ENCODE data around the gene TBX18.

TBX18 gene

DNA sequence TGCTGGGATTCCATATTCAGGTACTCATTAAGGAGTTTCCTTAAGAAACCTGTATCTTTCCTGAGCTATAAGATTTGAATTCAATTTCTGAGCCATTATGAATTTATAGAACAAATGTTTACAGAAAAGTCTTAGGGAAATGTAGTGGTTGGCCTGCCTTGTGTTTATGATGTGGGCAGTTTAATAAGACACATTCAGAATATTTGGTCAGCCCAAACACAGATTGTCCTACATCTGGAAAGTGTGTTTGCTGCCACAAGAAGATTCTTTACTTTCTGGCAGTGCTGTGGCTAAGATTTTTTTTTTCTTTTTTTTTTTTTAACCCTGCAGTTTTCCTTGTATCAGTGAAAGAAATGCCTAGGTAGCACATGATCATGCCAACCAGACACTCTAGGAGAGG lies 15.2 kb downstream of the TBX18 start:
- no peaks in the 10 kb centered on the region for H3K36me3 ChIP-seq (ENCODE audit: insufficient read depth, low read length)
- no peak overlapping the region for H3K9ac ChIP-seq (ENCODE audit: low read depth, low read length)
- H3K4me1 ChIP-seq (ENCODE audit: insufficient read depth, low read length): no peaks in the 10 kb centered on the region
- no peaks in the 10 kb centered on the region for H3K9me3 ChIP-seq (ENCODE audit: control insufficient read depth, insufficient read depth, low read length)

DNA sequence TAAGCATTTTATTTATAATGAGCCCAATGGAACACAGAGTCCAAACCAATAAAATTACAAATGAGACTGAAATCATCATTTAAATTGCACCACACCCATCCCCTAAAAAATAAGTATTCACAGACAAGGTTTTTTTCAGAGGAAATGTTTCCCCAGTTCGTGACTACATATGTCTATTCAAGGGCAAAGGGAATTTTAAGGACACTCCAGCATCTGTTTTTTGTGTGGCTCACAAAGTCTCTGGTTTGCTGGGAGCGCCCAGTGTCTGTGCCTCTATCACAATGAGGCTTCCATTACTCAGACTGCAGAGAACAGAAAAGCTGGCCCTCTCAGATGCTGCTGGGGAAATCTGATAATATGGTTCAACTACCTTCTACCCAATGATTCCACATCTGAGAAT lies 16.0 kb downstream of the TBX18 start:
- H3K4me1 ChIP-seq (ENCODE audit: insufficient read depth, low read length): no peaks in the 10 kb centered on the region
- no peaks in the 10 kb centered on the region for H3K9me3 ChIP-seq (ENCODE audit: control insufficient read depth, insufficient read depth, low read length)
- no peaks in the 10 kb centered on the region for H3K36me3 ChIP-seq (ENCODE audit: insufficient read depth, low read length)
- H3K9ac ChIP-seq (ENCODE audit: low read depth, low read length): no peak overlapping the region

DNA sequence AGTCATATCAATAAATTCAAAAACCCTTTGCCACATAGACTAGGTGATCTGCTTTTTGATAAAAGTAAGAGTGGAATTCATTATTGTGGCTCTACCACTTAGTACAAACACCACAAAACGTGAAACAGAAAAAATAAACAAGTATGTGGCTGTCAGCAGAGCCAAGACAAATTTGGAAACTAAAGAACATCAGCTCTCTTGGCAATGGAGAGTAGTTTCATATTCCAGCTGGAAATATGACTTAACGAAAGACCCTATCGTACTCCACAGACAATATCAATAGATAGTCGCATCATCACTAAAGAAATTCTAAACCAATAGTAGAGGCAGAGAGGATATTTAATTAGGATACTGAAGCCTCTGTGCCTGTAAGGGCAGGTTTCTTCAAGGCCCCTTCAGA lies 20.8 kb downstream of the TBX18 start:
- no peaks in the 10 kb centered on the region for H3K4me1 ChIP-seq (ENCODE audit: insufficient read depth, low read length)
- H3K9ac ChIP-seq (ENCODE audit: low read depth, low read length): no peak overlapping the region
- H3K9me3 ChIP-seq (ENCODE audit: control insufficient read depth, insufficient read depth, low read length): no peaks in the 10 kb centered on the region
- H3K36me3 ChIP-seq (ENCODE audit: insufficient read depth, low read length): no peaks in the 10 kb centered on the region

GRCh38 chr6:84740385-84740784 lies 24.0 kb downstream of the TBX18 start:
- H3K4me1 ChIP-seq (ENCODE audit: insufficient read depth, low read length): no peaks in the 10 kb centered on the region
- no peaks in the 10 kb centered on the region for H3K36me3 ChIP-seq (ENCODE audit: insufficient read depth, low read length)
- H3K9me3 ChIP-seq (ENCODE audit: control insufficient read depth, insufficient read depth, low read length): no peaks in the 10 kb centered on the region
- no peak overlapping the region for H3K9ac ChIP-seq (ENCODE audit: low read depth, low read length)

DNA sequence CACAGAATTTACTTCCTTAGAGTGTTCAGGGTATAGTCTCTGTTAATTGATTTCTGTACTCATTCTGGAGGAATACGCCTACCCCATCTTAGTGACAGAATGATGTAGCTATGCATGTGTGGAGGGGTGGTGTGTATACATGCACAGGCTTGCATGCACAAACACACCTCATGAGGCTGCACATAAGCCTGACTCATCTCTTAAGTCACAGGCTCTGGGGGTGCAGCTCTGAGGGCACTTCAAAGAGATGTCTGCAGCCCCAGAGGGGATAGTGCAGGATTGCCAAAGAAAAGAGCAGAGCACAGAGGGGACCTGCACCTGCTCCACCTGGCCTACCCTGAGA lies 24.6 kb downstream of the TBX18 start:
- no peaks in the 10 kb centered on the region for H3K4me1 ChIP-seq (ENCODE audit: insufficient read depth, low read length)
- H3K36me3 ChIP-seq (ENCODE audit: insufficient read depth, low read length): no peaks in the 10 kb centered on the region
- no peaks in the 10 kb centered on the region for H3K9me3 ChIP-seq (ENCODE audit: control insufficient read depth, insufficient read depth, low read length)
- no peak overlapping the region for H3K9ac ChIP-seq (ENCODE audit: low read depth, low read length)

GRCh38 chr6:84738996-84739865 lies 25.2 kb downstream of the TBX18 start:
- Histone ChIP-seq H3K36me3 (ENCODE audit: insufficient read depth, low read length) (no peaks in the 10 kb centered on the region), H3K9ac (ENCODE audit: low read depth, low read length) (no peak overlapping the region), H3K4me1 (ENCODE audit: insufficient read depth, low read length) (no peaks in the 10 kb centered on the region), H3K9me3 (ENCODE audit: control insufficient read depth, insufficient read depth, low read length) (no peaks in the 10 kb centered on the region)

GRCh38 chr6:84733889-84734288 lies 30.5 kb downstream of the TBX18 start:
- Histone ChIP-seq H3K4me1 (ENCODE audit: insufficient read depth, low read length) (no peaks in the 10 kb centered on the region), H3K9ac (ENCODE audit: low read depth, low read length) (no peak overlapping the region), H3K36me3 (ENCODE audit: insufficient read depth, low read length) (no peaks in the 10 kb centered on the region), H3K9me3 (ENCODE audit: control insufficient read depth, insufficient read depth, low read length) (no peaks in the 10 kb centered on the region)

DNA sequence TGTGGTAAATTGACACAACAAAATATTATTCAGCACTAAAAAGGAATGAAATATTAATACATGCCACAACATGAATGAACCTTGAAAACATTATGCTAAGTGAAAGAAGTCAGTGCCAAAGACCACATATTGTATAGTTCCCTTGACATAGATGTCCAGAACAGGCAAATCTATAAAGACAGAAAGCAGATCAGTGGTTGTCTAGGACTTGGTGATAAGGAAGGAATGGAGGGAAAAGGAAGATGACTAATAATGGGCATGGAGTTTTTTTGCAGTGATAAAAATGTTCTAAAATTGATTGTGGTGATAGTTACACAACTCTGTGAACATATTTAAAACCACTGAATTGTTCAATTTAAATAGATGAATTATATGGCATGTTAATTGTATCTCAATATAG lies 32.5 kb downstream of the TBX18 start:
- Histone ChIP-seq H3K4me1 (ENCODE audit: insufficient read depth, low read length) (no peaks in the 10 kb centered on the region), H3K9me3 (ENCODE audit: control insufficient read depth, insufficient read depth, low read length) (no peaks in the 10 kb centered on the region), H3K36me3 (ENCODE audit: insufficient read depth, low read length) (no peaks in the 10 kb centered on the region), H3K9ac (ENCODE audit: low read depth, low read length) (no peak overlapping the region)

- no peak overlapping the region for H3K9ac ChIP-seq (ENCODE audit: low read depth, low read length)
- no peaks in the 10 kb centered on the region for H3K36me3 ChIP-seq (ENCODE audit: insufficient read depth, low read length)
- no peaks in the 10 kb centered on the region for H3K9me3 ChIP-seq (ENCODE audit: control insufficient read depth, insufficient read depth, low read length)
- H3K4me1 ChIP-seq (ENCODE audit: insufficient read depth, low read length): no peaks in the 10 kb centered on the region
Observed at GRCh38 chr6:84731401-84731800, 33.0 kb downstream of the TBX18 start.

- H3K9me3 ChIP-seq (ENCODE audit: control insufficient read depth, insufficient read depth, low read length): no peaks in the 10 kb centered on the region
- no peak overlapping the region for H3K9ac ChIP-seq (ENCODE audit: low read depth, low read length)
- no peaks in the 10 kb centered on the region for H3K4me1 ChIP-seq (ENCODE audit: insufficient read depth, low read length)
Observed at GRCh38 chr6:84728602-84729001, 35.8 kb downstream of the TBX18 start.

GRCh38 chr6:84719152-84719551 lies 45.2 kb downstream of the TBX18 start:
- Histone ChIP-seq H3K9ac (ENCODE audit: low read depth, low read length) (no peak overlapping the region), H3K36me3 (ENCODE audit: insufficient read depth, low read length) (no peaks in the 10 kb centered on the region), H3K9me3 (ENCODE audit: control insufficient read depth, insufficient read depth, low read length) (no peaks in the 10 kb centered on the region), H3K4me1 (ENCODE audit: insufficient read depth, low read length) (no peaks in the 10 kb centered on the region)

More at GRCh38 chr6:84728602-84729001, 35.8 kb downstream of the TBX18 start:
- H3K36me3 ChIP-seq (ENCODE audit: insufficient read depth, low read length): no peaks in the 10 kb centered on the region

- H3K4me1 ChIP-seq (ENCODE audit: insufficient read depth, low read length): no peaks in the 10 kb centered on the region
- no peaks in the 10 kb centered on the region for H3K9me3 ChIP-seq (ENCODE audit: control insufficient read depth, insufficient read depth, low read length)
- H3K9ac ChIP-seq (ENCODE audit: low read depth, low read length): no peak overlapping the region
- no peaks in the 10 kb centered on the region for H3K36me3 ChIP-seq (ENCODE audit: insufficient read depth, low read length)
Observed at GRCh38 chr6:84718038-84718955, 46.1 kb downstream of the TBX18 start.

DNA sequence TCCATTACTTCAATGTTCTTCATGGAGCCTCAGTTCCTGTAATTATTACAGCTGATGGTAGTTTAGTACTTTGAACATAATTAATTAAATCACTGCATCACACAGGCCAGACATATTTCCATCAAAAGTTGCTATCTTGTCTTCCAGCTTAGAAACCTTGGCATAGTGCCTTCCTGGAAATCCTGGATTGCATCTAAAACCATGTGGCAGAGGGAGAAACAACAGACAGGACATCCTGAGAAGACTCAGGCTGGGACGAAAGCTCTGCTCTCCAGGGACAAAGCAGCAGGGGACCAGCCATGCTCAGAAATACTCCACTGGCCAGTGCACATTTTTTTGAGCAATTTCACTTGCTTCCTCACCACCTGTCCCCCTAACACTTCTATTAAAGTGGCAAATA lies 55.3 kb downstream of the TBX18 start:
- Histone ChIP-seq H3K9me3 (ENCODE audit: control insufficient read depth, insufficient read depth, low read length) (no peaks in the 10 kb centered on the region), H3K4me1 (ENCODE audit: insufficient read depth, low read length) (no peaks in the 10 kb centered on the region), H3K36me3 (ENCODE audit: insufficient read depth, low read length) (no peaks in the 10 kb centered on the region), H3K9ac (ENCODE audit: low read depth, low read length) (no peak overlapping the region)

DNA sequence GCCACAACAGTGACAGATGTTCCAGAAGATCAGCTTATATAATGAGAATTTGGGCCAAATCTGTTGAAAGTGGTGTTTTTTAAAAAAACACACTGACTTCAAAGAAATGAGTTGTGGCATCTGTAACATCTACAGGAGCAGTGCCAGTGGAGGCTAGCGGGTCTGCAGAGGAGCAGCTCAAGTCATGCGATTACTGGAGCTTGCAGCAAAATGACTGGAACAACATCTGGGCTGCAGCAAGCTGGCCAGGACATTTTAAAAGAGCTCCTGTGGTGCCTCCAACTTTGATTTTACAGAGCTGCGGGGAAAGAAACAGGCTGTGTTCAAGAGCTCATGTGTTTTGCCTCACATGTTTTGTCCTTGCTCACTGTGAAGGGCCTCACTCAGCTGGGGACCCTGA lies 57.2 kb downstream of the TBX18 start:
- Histone ChIP-seq H3K9me3 (ENCODE audit: control insufficient read depth, insufficient read depth, low read length) (no peaks in the 10 kb centered on the region), H3K9ac (ENCODE audit: low read depth, low read length) (no peak overlapping the region), H3K4me1 (ENCODE audit: insufficient read depth, low read length) (no peaks in the 10 kb centered on the region)

GRCh38 chr6:84696166-84696565 lies 68.2 kb downstream of the TBX18 start:
- Histone ChIP-seq H3K9me3 (ENCODE audit: control insufficient read depth, insufficient read depth, low read length) (no peaks in the 10 kb centered on the region), H3K36me3 (ENCODE audit: insufficient read depth, low read length) (no peaks in the 10 kb centered on the region), H3K4me1 (ENCODE audit: insufficient read depth, low read length) (no peaks in the 10 kb centered on the region), H3K9ac (ENCODE audit: low read depth, low read length) (no peak overlapping the region)

More for the DNA sequence above, 57.2 kb downstream of the TBX18 start:
- no peaks in the 10 kb centered on the region for H3K36me3 ChIP-seq (ENCODE audit: insufficient read depth, low read length)

Data from ES-I3 (cell line).